VCaP (cell line): Measurements from ENCODE around the gene MEAK7.

Experiments used
- H3K27ac ChIP-seq: fragments of 450-650 bp; 2 replicates; pipeline ENCODE4 v1.5.1; 2017
- TF ChIP-seq, protein P1 (sequence below): fragments of 450-650 bp; conservative IDR thresholded peaks from 2 replicates; pipeline ENCODE4 v1.5.1; 2017; ENCODE audit warnings: mild to moderate bottlenecking, moderate library complexity

MEAK7 gene

DNA sequence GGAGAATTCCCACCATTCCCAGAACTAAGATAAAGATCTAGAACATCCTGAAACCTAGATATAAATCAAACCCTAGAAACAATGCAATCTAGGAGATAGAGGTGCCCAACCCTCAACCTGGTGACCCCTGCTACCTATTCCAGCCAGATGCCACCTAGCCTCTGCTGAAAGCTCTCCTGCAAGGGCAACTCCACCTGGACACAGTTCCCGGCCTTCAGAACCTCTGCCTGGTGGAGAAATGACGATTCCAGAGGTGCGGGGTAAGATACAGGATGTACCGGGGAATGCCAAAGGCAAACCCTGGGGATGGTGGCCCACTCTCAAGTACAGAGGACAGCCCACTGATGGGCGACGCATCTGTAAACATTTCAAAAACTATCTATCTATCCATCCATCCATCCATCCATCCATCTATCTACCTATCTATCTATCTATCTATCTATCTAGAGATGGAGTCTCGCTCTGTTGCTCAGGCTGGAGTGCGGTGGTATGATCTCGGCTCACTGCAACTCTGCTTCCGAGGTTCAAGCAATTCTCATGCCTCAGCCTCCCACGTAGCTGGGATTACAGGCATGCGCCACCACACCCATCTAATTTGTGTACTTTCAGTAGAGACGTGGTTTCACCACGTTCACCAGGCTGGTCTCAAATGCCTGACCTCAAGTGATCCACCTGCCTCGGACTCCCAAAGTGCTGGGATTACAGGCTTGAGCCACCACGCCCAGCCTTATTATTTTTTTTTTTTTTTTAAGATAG lies 19.0 kb downstream of the MEAK7 start:
- H3K27ac ChIP-seq = no peak overlapping the region
- TF ChIP-seq, protein P1, sequence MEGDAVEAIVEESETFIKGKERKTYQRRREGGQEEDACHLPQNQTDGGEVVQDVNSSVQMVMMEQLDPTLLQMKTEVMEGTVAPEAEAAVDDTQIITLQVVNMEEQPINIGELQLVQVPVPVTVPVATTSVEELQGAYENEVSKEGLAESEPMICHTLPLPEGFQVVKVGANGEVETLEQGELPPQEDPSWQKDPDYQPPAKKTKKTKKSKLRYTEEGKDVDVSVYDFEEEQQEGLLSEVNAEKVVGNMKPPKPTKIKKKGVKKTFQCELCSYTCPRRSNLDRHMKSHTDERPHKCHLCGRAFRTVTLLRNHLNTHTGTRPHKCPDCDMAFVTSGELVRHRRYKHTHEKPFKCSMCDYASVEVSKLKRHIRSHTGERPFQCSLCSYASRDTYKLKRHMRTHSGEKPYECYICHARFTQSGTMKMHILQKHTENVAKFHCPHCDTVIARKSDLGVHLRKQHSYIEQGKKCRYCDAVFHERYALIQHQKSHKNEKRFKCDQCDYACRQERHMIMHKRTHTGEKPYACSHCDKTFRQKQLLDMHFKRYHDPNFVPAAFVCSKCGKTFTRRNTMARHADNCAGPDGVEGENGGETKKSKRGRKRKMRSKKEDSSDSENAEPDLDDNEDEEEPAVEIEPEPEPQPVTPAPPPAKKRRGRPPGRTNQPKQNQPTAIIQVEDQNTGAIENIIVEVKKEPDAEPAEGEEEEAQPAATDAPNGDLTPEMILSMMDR = no peak

DNA sequence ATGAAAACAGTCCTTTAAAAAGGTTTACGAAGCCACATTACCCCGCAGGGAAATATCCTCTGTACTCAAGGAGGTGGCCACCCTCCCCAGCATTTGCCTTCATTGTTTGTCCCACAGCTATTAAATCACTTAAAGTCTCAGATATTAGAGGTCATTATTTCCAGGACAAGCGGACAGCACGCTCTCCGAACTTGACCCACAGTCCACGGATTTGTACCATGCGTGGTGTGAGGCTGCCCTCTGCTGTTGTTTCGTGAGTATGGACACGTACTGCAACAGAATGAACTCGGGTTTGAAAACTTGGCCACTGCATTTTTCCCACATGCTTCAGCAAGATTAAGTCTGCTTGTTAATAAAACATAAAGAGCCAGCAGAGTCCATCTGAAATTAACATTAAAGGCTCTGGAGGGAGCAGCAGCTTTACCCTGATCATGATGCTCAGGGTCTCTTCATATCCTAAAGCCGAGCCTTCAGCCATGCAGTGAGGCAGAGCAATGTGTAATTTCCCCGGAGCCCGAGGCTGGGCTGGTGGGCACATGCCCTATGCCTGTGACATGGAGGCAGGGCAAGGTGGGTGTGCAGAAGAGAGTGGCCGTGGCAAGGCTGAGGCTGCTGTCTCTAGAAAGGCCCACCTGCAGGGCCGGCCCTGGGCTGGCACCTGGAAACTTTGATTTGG lies 19.7 kb downstream of the MEAK7 start:
- TF ChIP-seq, protein P1 = peak; percentile 79
- no peak overlapping the region for H3K27ac ChIP-seq

DNA sequence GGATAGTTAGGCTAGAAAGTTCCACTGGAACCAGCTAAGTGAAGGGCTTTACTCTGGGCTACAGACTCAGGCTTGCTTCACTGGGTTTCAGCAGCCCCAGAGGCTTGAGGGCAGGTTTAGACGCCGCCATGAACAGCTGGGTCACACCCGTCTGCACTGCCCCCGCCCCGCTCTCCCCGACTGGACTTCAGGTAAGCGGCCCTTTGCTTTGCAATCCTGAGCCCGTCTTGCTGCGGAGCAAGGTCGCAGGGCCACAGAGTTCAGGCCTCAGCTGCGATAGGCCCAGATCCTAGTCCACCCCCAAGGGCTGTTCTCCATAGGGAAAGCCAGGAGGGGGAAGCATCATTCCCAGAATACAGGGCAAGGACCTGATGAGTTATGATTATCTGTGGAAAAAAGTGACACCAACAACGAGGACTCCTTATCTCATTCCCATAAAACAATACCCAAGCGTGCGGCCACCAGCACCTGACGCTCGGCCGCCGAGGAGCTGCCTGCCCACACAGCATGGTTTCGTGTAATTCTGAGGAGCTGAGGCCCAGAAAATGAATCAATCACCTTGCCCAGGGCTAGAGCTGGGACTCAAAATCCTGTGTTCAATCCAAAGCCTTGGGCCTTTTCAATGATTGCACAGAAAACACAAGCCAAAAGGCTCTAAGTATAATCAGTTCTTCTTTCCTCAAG lies 20.4 kb downstream of the MEAK7 start:
- TF ChIP-seq, protein P1 = no peak

DNA sequence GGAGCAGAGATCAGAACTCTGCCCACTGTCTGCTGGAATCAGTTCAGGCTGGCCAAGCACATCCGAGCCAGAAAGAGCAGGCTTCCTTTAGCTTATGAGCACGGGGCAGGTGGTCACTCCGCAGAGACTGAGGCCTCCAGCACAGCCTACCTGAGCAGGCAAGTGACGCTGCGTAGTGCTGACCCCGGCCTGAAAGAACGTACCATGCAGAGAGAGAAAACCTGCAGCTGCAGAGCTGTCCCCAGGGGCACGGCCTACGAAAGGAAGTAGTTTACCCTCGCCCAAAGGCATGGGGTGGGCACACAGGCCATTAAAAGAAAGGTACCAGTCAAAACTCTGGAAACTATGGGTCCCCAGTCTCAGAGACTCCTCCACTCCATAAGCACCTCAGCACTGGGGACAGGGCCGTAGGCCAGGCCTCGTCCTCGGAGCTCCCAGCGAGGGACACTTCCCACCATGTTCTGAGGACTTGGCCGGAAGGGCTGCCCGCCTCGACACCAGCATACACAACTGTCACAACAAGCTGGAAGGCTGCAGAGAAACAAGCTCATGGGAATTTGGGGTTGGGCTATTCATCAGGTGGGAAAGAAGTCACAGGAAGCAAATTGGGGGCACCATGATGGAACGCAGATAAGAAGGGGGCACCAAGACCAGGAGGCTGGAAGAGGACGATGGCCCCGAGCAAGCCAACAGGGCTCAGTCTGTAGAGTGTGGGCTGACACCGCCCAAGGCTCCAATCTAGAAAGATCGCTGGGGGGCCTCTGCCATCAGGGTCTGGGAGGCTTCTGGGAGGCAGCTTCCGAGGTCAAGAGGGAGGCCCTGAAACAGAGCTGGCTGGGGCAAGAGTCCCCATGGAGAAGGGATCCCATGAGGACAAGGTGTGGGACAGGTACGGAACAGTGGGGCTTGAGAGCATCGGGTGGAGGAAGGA lies 21.2 kb downstream of the MEAK7 start:
- TF ChIP-seq, protein P1 = no peak
- H3K27ac ChIP-seq = no peak overlapping the region

More for the DNA sequence above, 20.4 kb downstream of the MEAK7 start:
- no peak overlapping the region for H3K27ac ChIP-seq

DNA sequence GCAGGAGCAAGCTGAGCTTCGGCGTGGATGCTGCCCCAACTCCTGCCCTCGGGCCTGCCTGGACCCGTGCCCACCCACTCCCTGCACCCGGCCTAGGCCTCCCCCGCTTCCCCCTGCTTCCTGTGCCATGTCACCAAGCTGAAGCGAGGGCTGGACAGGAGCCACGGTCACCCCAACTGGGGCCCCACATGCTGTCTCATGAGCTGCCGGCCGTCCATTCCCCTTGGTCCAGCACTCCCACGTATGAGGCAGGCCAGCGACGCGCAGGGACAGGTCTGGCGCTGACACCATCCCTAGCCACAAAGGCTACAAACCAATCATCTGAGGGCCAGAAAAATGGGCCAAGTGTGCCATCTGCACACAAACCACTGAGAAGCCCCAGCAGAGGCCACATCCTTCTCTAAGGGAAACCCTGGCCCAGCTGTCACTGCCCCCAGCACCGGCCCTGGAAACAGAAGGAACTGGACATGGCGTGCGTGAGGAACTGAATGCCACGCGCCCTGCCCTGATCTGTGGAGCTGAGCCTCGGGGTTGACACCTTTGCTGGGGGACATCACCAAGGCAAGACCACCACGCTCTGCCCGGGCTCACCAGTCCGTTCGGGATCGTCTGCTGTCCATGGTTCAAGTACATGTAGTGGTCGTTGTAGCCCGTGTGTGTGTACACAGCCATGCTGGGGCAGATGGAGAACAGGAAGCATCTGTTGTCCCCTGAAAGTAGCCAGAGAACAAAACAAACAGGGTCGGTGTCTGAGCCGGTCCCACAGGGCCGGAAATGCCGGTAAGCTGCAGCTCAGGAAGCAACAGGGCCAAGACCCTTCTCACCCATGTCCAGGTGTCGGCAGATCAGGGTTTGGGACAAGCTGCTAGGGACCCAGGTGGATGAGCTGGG lies 22.2 kb downstream of the MEAK7 start:
- TF ChIP-seq, protein P1 = no peak
- no peak overlapping the region for H3K27ac ChIP-seq

DNA sequence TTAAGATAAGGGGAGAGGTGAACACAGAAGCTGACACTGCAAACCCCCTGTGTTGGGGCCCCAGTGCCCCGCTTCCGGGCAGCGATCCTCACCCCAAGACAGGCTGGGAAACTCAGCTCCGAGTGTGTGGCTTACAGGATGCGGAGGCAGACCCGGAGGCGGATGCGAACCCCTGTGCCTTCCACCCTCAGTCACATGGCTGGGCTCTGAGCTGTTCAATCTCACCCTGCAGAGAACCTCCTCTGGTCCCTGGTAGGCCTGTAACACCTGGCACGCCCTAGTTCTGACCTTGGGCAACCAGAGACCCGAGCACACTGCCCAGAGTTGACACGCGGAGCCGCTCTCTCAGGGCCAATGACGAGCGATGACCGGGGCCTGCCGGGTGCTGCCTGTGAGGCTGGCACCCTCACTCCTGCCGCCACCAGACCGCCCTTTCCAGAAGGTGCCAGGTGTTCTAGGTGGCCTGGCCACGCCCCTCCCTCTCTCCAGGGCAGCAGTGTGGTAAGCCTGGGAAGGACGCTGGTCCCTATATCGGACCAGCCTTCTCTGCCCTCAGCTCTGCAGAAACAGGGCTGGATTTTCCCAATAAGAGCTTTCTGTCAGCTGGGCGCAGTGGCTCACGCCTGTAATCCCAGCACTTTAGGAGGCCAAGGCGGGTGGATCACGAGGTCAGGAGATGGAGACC lies 23.3 kb downstream of the MEAK7 start:
- no peak overlapping the region for H3K27ac ChIP-seq
- TF ChIP-seq, protein P1 = no peak
